Measurements from ENCODE around the gene TES. TPM values are rescaled to one million over a fixed set of nuclear protein-coding genes. Genes with fewer than 3 reads are reported as not detected.

Gene TES
- polyA plus RNA-seq, 1 donor (not counting 4 experiments of a cell fraction or from before 2014, with no cell fraction given): 187 TPM

GRCh38 chr7:116227678-116228239 is 17.4 kb downstream of the TES start:
- Histone ChIP-seq H3K36me3 (ENCODE audit: control insufficient read depth in 2 of 2, extremely low read depth in 1 of 2, insufficient read depth in 2 of 2, low read length in 2 of 2) (peaks cover 0 to 6% of the 10 kb centered on the region in 2 experiments), H4K20me1 (ENCODE audit: control insufficient read depth, extremely low read depth, insufficient read depth, low read length) (peaks cover 9% of the 10 kb centered on the region), H3K9me1 (ENCODE audit: control insufficient read depth, extremely low read depth, insufficient read depth, low read length) (peaks cover 2% of the 10 kb centered on the region), H3K4me1 (ENCODE audit: control insufficient read depth, extremely low read depth, insufficient read depth, low read length) (peaks cover 64% of the 10 kb centered on the region), H2AFZ (ENCODE audit: control insufficient read depth, low read length) (no peak overlapping the region), H3K4me2 (ENCODE audit: control insufficient read depth, extremely low read depth, insufficient read depth, low read depth, low read length) (no peak overlapping the region), H3K79me2 (ENCODE audit: control insufficient read depth, insufficient read depth, low read length) (peaks cover 98% of the 10 kb centered on the region), H3K9ac (ENCODE audit: control insufficient read depth, extremely low read depth, insufficient read depth, low read length) (no peak overlapping the region), H3K9me3 (ENCODE audit: control insufficient read depth, low read depth, low read length) (no peaks in the 10 kb centered on the region), H3K4me3 (ENCODE audit: control insufficient read depth in 2 of 3, extremely low read depth in 1 of 3, insufficient read depth in 2 of 3, low read depth in 1 of 3, low read length in 3 of 3) (no peak overlapping the region), H3K27me3 (ENCODE audit: control insufficient read depth, extremely low read depth, insufficient read depth, low read length) (no peaks in the 10 kb centered on the region), H3K27ac (ENCODE audit: control insufficient read depth, insufficient read depth, low read length) (no peak overlapping the region)
- DNase-seq (ENCODE audit: low read depth, low spot score): no peak
- peak; percentile 85 for FAIRE-seq
- TF ChIP-seq EZH2 (IDR thresholded peaks at IDR 0.05; ENCODE audit: low read length): no peak
- no peak for TF ChIP-seq CTCF (optimal IDR thresholded peaks at IDR 0.05 in 1 of 3, IDR thresholded peaks at IDR 0.05 in 1 of 3, conservative IDR thresholded peaks at IDR 0.05 in 1 of 3; ENCODE audit: extremely low read depth in 1 of 3, insufficient read depth in 2 of 3, low read length in 3 of 3)
- dilution Hi-C loops (cut with MboI; ENCODE audit: extremely low pct_ligation_motif_present, low sequenced_read_pairs): no loop called here

DNA sequence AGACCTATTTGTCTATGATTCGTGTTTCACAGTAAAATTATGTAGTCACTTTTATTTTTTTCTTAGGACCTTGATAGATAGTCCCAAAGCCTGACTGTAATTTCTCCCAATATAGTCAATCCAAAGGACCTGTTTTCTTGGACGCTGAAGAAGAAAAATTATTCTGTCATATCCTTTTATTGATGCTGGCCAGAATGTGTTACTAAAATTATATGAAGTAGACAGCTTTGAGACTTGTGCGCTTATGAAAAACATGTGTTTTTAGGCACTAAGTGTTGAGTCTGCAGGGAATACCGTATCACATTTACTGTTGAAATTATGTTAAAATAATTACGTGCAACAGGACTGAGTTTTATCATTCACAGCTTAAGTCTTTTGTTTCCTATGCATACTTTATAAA is 17.9 kb downstream of the TES start:
- no peaks in the 10 kb centered on the region for H3K9me3 ChIP-seq (ENCODE audit: control insufficient read depth, low read depth, low read length)
- DNase-seq (ENCODE audit: low read depth, low spot score) (no peak), FAIRE-seq (no peak)
- dilution Hi-C loops (cut with MboI; ENCODE audit: extremely low pct_ligation_motif_present, low sequenced_read_pairs): no loop called here
- peaks cover 9% of the 10 kb centered on the region for H4K20me1 ChIP-seq (ENCODE audit: control insufficient read depth, extremely low read depth, insufficient read depth, low read length)
- H3K27me3 ChIP-seq (ENCODE audit: control insufficient read depth, extremely low read depth, insufficient read depth, low read length): no peaks in the 10 kb centered on the region
- H3K27ac ChIP-seq (ENCODE audit: control insufficient read depth, insufficient read depth, low read length): no peak overlapping the region
- peaks cover 2% of the 10 kb centered on the region for H3K9me1 ChIP-seq (ENCODE audit: control insufficient read depth, extremely low read depth, insufficient read depth, low read length)
- H3K79me2 ChIP-seq (ENCODE audit: control insufficient read depth, insufficient read depth, low read length): peaks cover 98% of the 10 kb centered on the region
- no peak overlapping the region for H3K4me3 ChIP-seq (ENCODE audit: control insufficient read depth in 2 of 3, extremely low read depth in 1 of 3, insufficient read depth in 2 of 3, low read depth in 1 of 3, low read length in 3 of 3)
- peaks cover 69% of the 10 kb centered on the region for H3K4me1 ChIP-seq (ENCODE audit: control insufficient read depth, extremely low read depth, insufficient read depth, low read length)
- no peak overlapping the region for H2AFZ ChIP-seq (ENCODE audit: control insufficient read depth, low read length)
- peaks cover 0 to 10% of the 10 kb centered on the region in 2 experiments for H3K36me3 ChIP-seq (ENCODE audit: control insufficient read depth in 2 of 2, extremely low read depth in 1 of 2, insufficient read depth in 2 of 2, low read length in 2 of 2)
- TF ChIP-seq CTCF (optimal IDR thresholded peaks at IDR 0.05 in 1 of 3, IDR thresholded peaks at IDR 0.05 in 1 of 3, conservative IDR thresholded peaks at IDR 0.05 in 1 of 3; ENCODE audit: extremely low read depth in 1 of 3, insufficient read depth in 2 of 3, low read length in 3 of 3) (no peak), EZH2 (IDR thresholded peaks at IDR 0.05; ENCODE audit: low read length) (no peak)
- no peak overlapping the region for H3K4me2 ChIP-seq (ENCODE audit: control insufficient read depth, extremely low read depth, insufficient read depth, low read depth, low read length)
- no peak overlapping the region for H3K9ac ChIP-seq (ENCODE audit: control insufficient read depth, extremely low read depth, insufficient read depth, low read length)
